HepG2 (cell line): Measurements from ENCODE around the gene FBXO10. TPM values are rescaled to one million over a fixed set of nuclear protein-coding genes. Genes with fewer than 3 reads are reported as not detected.
A peak's percentile ranks its signal among the peaks of the same experiment; 100 is the strongest.

Source experiments
- ATF5 ChIP-seq: sonication (generic); formaldehyde crosslinking; IDR thresholded peaks from 2 replicates; pipeline ENCODE4 v1.4.0; 2020; ENCODE audit warnings: mild to moderate bottlenecking, low read depth, missing genetic modification reagents
- BRD4 ChIP-seq: sonication (generic); formaldehyde crosslinking; IDR thresholded peaks from 2 replicates; pipeline ENCODE4 v1.4.0; 2020; ENCODE audit warnings: missing genetic modification reagents
- CBX5 ChIP-seq: sonication (generic); formaldehyde crosslinking; IDR thresholded peaks from 2 replicates; pipeline ENCODE4 v1.4.0; 2020; ENCODE audit warnings: missing genetic modification reagents, borderline replicate concordance
- DDIT3 ChIP-seq: sonication (generic); formaldehyde crosslinking; IDR thresholded peaks from 2 replicates; pipeline ENCODE4 v1.4.0; 2020; ENCODE audit warnings: mild to moderate bottlenecking, missing genetic modification reagents
- ETV5 ChIP-seq: IDR thresholded peaks from 2 replicates; pipeline ENCODE4 v1.6.1; 2018; ENCODE audit warnings: missing biosample characterization, missing genetic modification reagents, inconsistent platforms, borderline replicate concordance
- HIC2 ChIP-seq: sonication (generic); formaldehyde crosslinking; IDR thresholded peaks from 2 replicates; pipeline ENCODE4 v1.9.0; 2022; ENCODE audit warnings: low read depth, missing genetic modification reagents
- IRF9 ChIP-seq: sonication (generic); formaldehyde crosslinking; IDR thresholded peaks from 2 replicates; pipeline ENCODE4 v1.8.0; 2022; ENCODE audit warnings: missing genetic modification reagents, mild to moderate bottlenecking, borderline replicate concordance
- MIXL1 ChIP-seq: IDR thresholded peaks from 2 replicates; pipeline ENCODE4 v1.6.1; 2016
- MTA3 ChIP-seq: sonication (generic); formaldehyde crosslinking; IDR thresholded peaks from 2 replicates; pipeline ENCODE4 v1.4.0; 2020; ENCODE audit warnings: missing genetic modification reagents
- POLR2AphosphoS5 ChIP-seq: IDR thresholded peaks from 2 replicates; pipeline ENCODE4 v1.6.1; 2012; ENCODE audit warnings: low read depth, low read length
- SAP130 ChIP-seq: IDR thresholded peaks from 2 replicates; pipeline ENCODE4 v1.6.1; 2016; ENCODE audit warnings: low read depth
- ZBTB39 ChIP-seq: sonication (generic); formaldehyde crosslinking; IDR thresholded peaks from 2 replicates; pipeline ENCODE4 v1.5.0; 2020; ENCODE audit warnings: missing genetic modification reagents
- ZBTB7A ChIP-seq: sonication (generic); formaldehyde crosslinking; IDR thresholded peaks from 2 replicates; pipeline ENCODE4 v1.8.0; 2022; ENCODE audit warnings: mild to moderate bottlenecking, missing genetic modification reagents
- ZMAT3 ChIP-seq: sonication (generic); formaldehyde crosslinking; conservative IDR thresholded peaks from 2 replicates; pipeline ENCODE4 v1.7.0; 2021; ENCODE audit warnings: missing genetic modification reagents
- ZMYM2 ChIP-seq: sonication (generic); formaldehyde crosslinking; IDR thresholded peaks from 2 replicates; pipeline ENCODE4 v1.8.0; 2022; ENCODE audit warnings: mild to moderate bottlenecking, missing genetic modification reagents
- ZNF101 ChIP-seq: sonication (generic); formaldehyde crosslinking; IDR thresholded peaks from 2 replicates; pipeline ENCODE4 v1.4.0; 2020; ENCODE audit warnings: mild to moderate bottlenecking, low read depth, missing genetic modification reagents, borderline replicate concordance
- ZNF441 ChIP-seq: sonication (generic); formaldehyde crosslinking; IDR thresholded peaks from 2 replicates; pipeline ENCODE4 v1.7.0; 2021; ENCODE audit warnings: missing genetic modification reagents, borderline replicate concordance
- ZNF652 ChIP-seq: IDR thresholded peaks from 2 replicates; pipeline ENCODE4 v1.6.1; 2016; ENCODE audit warnings: low read depth, borderline replicate concordance
- ZNF691 ChIP-seq: sonication (generic); formaldehyde crosslinking; IDR thresholded peaks from 2 replicates; pipeline ENCODE4 v1.4.0; 2020; ENCODE audit warnings: missing genetic modification reagents, low read depth, mild to moderate bottlenecking, borderline replicate concordance
- ZNF704 ChIP-seq: sonication (generic); formaldehyde crosslinking; IDR thresholded peaks from 2 replicates; pipeline ENCODE4 v1.8.1; 2023; ENCODE audit warnings: mild to moderate bottlenecking, inconsistent platforms, moderate library complexity, missing genetic modification reagents, borderline replicate concordance
- ZSCAN25 ChIP-seq: sonication (generic); formaldehyde crosslinking; IDR thresholded peaks from 2 replicates; pipeline ENCODE4 v1.8.0; 2022; ENCODE audit warnings: mild to moderate bottlenecking, missing genetic modification reagents
- polyA plus RNA-seq, 8 experiments: library from polyadenylated mRNA; depleted of rRNA in 3 of 8; stranded (reverse) in 7 of 8; unstranded in 1 of 8; fragments of >200 nt; fragmentation: Illumina TruSeq in 4 of 8; extraction: Trizol in 4 of 8; gene quantifications; 2 replicates each; pipeline versions ENCODE4 v1.2.1 to v1.2.3, GENCODE V29; 2011 to 2016; ENCODE audit warnings: low read depth in 4 of 8, missing spikeins in 1 of 8, mixed read lengths in 1 of 8; ENCODE audit not compliant: insufficient read depth in 1 of 8
- total RNA-seq, 5 experiments: library from RNA; depleted of rRNA; stranded (reverse); fragments of >200 nt; fragmentation: Illumina TruSeq; extraction: Trizol; gene quantifications; 2 replicates each; pipeline ENCODE4 v1.2.3, GENCODE V29; 2016; ENCODE audit warnings: low read depth in 1 of 5

The FBXO10 gene
- total and polyA plus RNA-seq, 2 of the 13 experiments (the other 11 are each of a cell fraction or from before 2014, with no cell fraction given) = 3.1 to 5.1 TPM

GRCh38 chr9:37508135-37508833 lies 67.9 kb downstream of the FBXO10 start (continued):
- TF ChIP-seq ZBTB7A (CRISPR knock-in tag) = no peak; the same call in 1 of the 2 replicates
- no peak for TF ChIP-seq ZNF101 (CRISPR knock-in tag)
- TF ChIP-seq ATF5 (CRISPR knock-in tag) = 0 out of 2 replicates have a peak, but pooled peaks have one; percentile 70
- TF ChIP-seq ZNF441 (CRISPR knock-in tag) = peak; percentile 73; the same call in 1 of the 2 replicates
- TF ChIP-seq CBX5 = peak; percentile 86; the same call in 1 of the 2 replicates
- peak; percentile 99 for TF ChIP-seq HIC2 (CRISPR knock-in tag)
- peak; percentile 9; the same call in 1 of the 2 replicates for TF ChIP-seq ZNF652 (CRISPR knock-in tag)
- no peak for TF ChIP-seq MTA3 (CRISPR knock-in tag)
- TF ChIP-seq SAP130 (CRISPR knock-in tag) = peak; percentile 95
- TF ChIP-seq MIXL1 (CRISPR knock-in tag) = peak; percentile 63; the same call in 1 of the 2 replicates
- TF ChIP-seq ZNF691 (CRISPR knock-in tag) = peak; percentile 82; the same call in 1 of the 2 replicates
- no peak for TF ChIP-seq DDIT3 (CRISPR knock-in tag)
- peak; percentile 99 for TF ChIP-seq ETV5 (CRISPR knock-in tag)
- TF ChIP-seq ZMYM2 (CRISPR knock-in tag) = 0 out of 2 replicates have a peak, but pooled peaks have one; percentile 28
- peak; percentile 68; the same call in 1 of the 2 replicates for TF ChIP-seq IRF9 (CRISPR knock-in tag)
- TF ChIP-seq ZBTB39 (CRISPR knock-in tag) = no peak
- TF ChIP-seq ZMAT3 (CRISPR knock-in tag) = peak; percentile 87
- peak; percentile 48 for TF ChIP-seq POLR2AphosphoS5
- 0 out of 2 replicates have a peak, but pooled peaks have one; percentile 63 for TF ChIP-seq BRD4 (CRISPR knock-in tag)
- 0 out of 2 replicates have a peak, but pooled peaks have one; percentile 56 for TF ChIP-seq ZSCAN25 (CRISPR knock-in tag)
- peak; percentile 60; the same call in 1 of the 2 replicates for TF ChIP-seq ZNF704
